Stimulated activated memory B cell treated with anti-CD40 and anti-IgM and Interleukin-4, amounts not matched to agents 10 μg/mL and 1 μg/mL and 100 μg/mL, for 72 hours (primary cell): ENCODE data around the gene BOLA2B.
"Not testable (repeated sequence)": the region's sequence is repeated elsewhere in the genome, so short reads cannot be mapped to it uniquely, and the experiment has no call there.

Source experiments
- ATAC-seq: fragments of 150-1000 bp; cut with Tn5 transposase; 2 replicates; pipeline ENCODE4 v1.10.0; 2021
- H3K27ac Mint-ChIP-seq: one replicate; pipeline ENCODE4 v1.8.0; 2022; ENCODE audit warnings: mild to moderate bottlenecking, mixed read lengths
- H3K27me3 Mint-ChIP-seq: one replicate; pipeline ENCODE4 v1.8.0; 2022; ENCODE audit warnings: mixed read lengths
- H3K36me3 Mint-ChIP-seq: one replicate; pipeline ENCODE4 v1.8.0; 2022; ENCODE audit warnings: mixed read lengths
- H3K4me1 Mint-ChIP-seq: one replicate; pipeline ENCODE4 v1.8.0; 2022; ENCODE audit warnings: mixed read lengths
- H3K4me3 Mint-ChIP-seq: one replicate; pipeline ENCODE4 v1.8.0; 2022; ENCODE audit warnings: mild to moderate bottlenecking, moderate library complexity, mixed read lengths
- H3K9me3 Mint-ChIP-seq: one replicate; pipeline ENCODE4 v1.8.0; 2022; ENCODE audit warnings: mixed read lengths

The BOLA2B gene

DNA sequence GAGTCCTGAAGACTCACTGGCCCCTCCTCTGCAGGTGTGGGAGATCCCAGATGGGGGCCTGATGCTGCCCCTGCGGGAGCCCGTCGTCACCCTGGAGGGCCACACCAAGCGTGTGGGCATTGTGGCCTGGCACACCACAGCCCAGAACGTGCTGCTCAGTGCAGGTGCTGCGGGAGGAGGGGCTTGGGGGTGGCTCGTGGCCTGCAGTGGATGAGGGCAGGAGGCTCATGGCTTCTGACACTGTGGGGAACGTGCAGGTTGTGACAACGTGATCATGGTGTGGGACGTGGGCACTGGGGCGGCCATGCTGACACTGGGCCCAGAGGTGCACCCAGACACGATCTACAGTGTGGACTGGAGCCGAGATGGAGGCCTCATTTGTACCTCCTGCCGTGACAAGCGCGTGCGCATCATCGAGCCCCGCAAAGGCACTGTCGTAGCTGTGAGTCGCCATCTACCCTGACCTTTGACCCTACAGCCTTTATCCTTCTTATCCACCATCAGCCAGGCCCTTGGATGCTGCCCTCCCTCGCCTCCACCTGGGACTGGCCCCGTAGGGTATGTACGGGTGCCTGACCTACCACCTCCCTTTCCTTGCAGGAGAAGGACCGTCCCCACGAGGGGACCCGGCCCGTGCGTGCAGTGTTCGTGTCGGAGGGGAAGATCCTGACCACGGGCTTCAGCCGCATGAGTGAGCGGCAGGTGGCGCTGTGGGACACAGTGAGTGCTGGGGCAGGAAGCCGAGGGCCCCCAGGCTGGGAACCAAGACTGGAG, 6.5 kb downstream of the BOLA2B start:
- Mint-ChIP-seq H3K4me3 (peak overlapping the region; percentile 94), H3K4me1 (peaks cover 36% of the 10 kb centered on the region), H3K9me3 (no peaks in the 10 kb centered on the region), H3K27me3 (no peaks in the 10 kb centered on the region), H3K36me3 (peaks cover 44% of the 10 kb centered on the region), H3K27ac (peak overlapping the region; percentile 98)
- ATAC-seq, result no peak

DNA sequence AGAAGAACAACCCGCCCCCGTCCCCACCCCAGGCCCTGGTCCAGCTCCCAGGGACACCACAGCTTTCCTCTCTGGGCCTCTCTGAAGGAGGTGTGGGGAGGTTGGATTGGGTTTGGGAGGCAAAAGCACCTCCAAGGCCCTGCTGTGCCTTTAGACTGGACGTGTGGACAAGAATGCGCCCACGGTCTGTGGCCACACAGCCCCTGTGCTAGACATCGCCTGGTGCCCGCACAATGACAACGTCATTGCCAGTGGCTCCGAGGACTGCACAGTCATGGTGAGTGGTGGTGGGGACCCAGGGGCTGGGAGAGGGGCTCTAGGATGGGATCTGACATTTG, 7.1 kb downstream of the BOLA2B start:
- no peak for ATAC-seq
- peak overlapping the region; percentile 94 for H3K4me3 Mint-ChIP-seq
- peaks cover 39% of the 10 kb centered on the region for H3K4me1 Mint-ChIP-seq
- H3K36me3 Mint-ChIP-seq, result peaks cover 44% of the 10 kb centered on the region
- H3K27me3 Mint-ChIP-seq, result no peaks in the 10 kb centered on the region
- peak overlapping the region; percentile 98 for H3K27ac Mint-ChIP-seq
- no peaks in the 10 kb centered on the region for H3K9me3 Mint-ChIP-seq

DNA sequence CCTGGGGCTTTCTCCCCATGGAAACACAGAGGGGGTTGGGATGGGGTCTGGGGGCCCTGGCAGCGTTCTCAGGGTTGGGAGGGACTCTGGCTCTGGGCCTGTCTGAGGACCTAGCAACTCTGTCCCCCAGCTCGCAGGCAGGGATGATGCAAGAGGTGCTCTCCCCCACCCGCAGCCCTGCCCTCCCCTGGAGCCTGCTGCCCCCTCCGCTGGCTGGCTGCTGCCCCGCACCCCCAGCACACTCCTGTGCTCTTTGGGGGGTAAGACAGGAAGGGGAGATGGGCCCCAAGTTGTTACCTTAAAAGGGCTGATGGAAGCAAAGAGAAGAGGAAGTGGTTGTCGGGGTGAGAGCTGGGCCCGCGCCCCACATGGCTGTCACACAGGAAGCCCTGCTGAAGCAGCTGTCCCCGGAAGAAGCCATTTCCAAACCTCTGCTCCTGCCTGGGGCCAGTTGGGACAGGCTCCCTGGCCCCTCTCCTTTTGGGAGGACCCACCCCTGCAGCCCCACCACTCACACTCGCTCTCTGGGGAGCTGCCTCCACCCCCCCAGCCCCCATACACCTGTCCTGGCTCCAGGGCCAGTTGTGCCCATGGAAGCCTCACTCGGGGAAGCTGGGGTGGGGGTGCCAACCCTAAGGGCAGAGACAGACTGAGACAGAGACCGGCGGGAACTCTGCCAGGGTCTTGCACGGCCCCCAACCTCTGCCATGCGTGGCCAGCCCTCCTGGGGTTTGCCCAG, 7.6 kb downstream of the BOLA2B start:
- Mint-ChIP-seq H3K27ac (peak overlapping the region; percentile 98), H3K36me3 (peaks cover 44% of the 10 kb centered on the region), H3K27me3 (no peaks in the 10 kb centered on the region), H3K9me3 (no peaks in the 10 kb centered on the region), H3K4me3 (peak overlapping the region; percentile 94), H3K4me1 (peaks cover 41% of the 10 kb centered on the region)
- ATAC-seq, result peak; percentile 65

DNA sequence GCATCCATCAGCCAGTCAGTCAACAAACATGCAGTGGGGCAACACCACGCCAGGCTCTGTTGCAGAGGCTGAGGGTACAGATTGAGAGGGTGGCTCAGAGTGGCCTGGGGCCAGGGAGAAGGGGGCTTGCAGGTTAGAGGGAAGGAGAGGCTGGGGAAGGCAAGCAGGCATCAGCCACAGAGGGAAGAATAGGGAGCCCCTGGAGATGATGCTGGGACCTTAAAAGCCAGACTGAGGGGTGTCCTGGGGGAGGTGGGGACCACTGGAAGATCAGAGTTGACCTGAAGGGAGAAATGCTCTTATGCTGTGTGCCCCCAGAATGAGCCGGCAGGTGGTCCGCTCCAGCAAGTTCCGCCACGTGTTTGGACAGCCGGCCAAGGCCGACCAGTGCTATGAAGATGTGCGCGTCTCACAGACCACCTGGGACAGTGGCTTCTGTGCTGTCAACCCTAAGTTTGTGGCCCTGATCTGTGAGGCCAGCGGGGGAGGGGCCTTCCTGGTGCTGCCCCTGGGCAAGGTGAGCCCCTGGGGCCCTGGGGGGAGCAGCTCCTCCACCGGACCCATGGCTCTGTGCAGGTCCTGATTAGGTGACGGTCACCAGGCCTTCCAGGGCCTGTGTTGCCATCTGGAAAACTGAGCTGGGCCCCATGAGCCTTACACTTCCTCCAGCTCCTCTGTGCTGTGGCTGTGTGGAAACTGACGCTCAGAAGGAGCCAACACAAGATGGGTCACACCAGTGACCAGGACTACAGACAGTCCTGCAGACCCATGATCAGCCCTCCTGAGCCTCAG, 8.4 kb downstream of the BOLA2B start:
- Mint-ChIP-seq H3K27ac (peak overlapping the region; percentile 98), H3K9me3 (no peaks in the 10 kb centered on the region), H3K27me3 (no peaks in the 10 kb centered on the region), H3K4me1 (peaks cover 45% of the 10 kb centered on the region), H3K36me3 (peaks cover 44% of the 10 kb centered on the region), H3K4me3 (peak overlapping the region; percentile 94)
- peak; percentile 0 for ATAC-seq

DNA sequence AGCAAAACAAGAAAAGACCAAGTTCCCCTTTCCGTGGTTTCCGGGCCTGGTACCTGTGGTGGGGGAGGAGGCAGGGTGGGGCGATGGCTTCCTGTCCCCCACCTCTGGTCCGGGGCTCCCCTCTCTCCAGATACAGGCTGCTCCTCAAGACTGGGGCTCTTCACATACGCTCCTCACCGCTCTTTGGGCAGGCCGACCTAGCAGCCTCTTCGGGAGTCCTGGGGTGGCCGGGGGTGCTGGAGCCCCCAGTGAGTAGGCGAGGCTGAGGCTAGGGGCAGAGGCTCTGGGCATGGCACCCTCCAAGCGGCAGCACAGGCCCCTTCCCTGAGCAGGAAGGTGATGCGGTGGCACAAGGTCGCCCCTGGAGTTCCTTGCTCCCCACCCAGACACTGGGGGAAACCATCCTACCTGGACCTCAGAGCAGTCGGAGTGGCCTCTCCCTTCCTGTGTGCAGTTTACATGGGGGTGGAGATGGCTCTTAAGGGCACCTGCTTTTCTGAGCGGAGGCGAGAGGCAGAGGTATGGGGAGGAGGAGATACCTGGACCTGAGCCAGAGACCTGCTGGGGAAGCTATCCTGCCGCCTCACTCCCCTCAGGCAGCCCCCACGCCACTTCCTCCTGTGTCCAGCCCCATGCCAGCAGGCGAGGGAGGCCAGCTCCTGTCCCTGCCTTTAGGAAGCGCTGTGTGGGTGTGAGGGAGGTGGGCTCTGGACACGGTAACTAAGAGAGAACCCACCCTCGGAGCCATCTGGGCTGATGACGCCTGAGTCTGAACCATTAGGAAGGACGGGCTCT, 9.2 kb downstream of the BOLA2B start:
- ATAC-seq, result peak; percentile 10
- H3K27me3 Mint-ChIP-seq, result no peaks in the 10 kb centered on the region
- H3K4me1 Mint-ChIP-seq, result peaks cover 45% of the 10 kb centered on the region
- peaks cover 44% of the 10 kb centered on the region for H3K36me3 Mint-ChIP-seq
- no peaks in the 10 kb centered on the region for H3K9me3 Mint-ChIP-seq
- peak overlapping the region; percentile 98 for H3K27ac Mint-ChIP-seq
- peak overlapping the region; percentile 94 for H3K4me3 Mint-ChIP-seq

DNA sequence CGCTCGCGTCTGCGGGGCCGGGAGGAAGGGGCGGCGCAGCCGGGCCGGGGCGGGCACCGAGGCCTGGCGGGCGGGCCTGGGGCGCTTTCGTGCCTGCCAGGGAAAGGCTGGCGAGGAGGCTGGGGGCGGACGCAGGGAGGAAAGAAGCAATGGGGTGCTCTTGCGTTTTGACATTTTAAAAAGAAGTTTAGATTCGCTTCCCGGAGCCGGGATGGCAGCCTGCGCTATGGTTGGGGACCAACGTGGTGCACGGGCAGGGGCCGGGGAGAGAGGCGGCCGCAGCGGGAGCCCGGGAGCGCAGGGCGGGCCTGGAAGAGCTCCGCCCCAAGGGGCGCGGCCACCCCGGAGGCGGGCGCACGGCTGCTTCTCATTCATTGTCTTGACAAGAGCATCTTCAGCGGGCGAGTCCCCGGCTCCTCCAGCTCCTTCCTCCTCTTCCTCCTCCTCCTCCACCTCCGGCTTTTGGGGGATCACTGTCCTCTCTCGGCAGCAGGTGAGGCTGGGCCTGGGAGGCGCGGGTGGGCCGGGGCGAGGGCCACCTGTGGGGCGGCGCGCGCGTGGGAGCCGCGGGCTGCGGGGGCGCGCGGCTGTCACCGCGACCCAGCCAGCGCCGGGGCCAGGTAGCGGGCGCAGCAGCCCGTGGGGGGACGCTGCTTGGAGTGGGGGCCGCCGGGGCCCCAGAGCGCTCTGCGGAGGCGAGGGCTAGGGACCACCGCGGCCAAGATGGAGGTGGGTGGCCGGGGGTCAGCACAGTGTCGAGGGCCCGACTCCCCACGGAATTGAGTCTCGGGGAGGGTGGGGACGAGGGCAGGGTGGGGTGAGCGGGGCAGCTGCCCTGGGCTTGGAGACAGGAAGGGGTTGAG, 10.0 kb downstream of the BOLA2B start, which contains the start of gene CORO1A:
TSS of gene CORO1A (plus strand) at position 370 of the 863 bp plus-strand sequence. CDS start 1,608 bp downstream, outside the sequence.
- H3K4me3 Mint-ChIP-seq, result peak within 1 kb of the TSS; percentile 94
- peaks cover 44% of the 10 kb centered on the region for H3K36me3 Mint-ChIP-seq
- H3K27me3 Mint-ChIP-seq, result no peaks in the 10 kb centered on the region
- H3K4me1 Mint-ChIP-seq, result peaks cover 45% of the 10 kb centered on the region
- no peaks in the 10 kb centered on the region for H3K9me3 Mint-ChIP-seq
- peak; percentile 82 for ATAC-seq
- peak within 1 kb of the TSS; percentile 98 for H3K27ac Mint-ChIP-seq

DNA sequence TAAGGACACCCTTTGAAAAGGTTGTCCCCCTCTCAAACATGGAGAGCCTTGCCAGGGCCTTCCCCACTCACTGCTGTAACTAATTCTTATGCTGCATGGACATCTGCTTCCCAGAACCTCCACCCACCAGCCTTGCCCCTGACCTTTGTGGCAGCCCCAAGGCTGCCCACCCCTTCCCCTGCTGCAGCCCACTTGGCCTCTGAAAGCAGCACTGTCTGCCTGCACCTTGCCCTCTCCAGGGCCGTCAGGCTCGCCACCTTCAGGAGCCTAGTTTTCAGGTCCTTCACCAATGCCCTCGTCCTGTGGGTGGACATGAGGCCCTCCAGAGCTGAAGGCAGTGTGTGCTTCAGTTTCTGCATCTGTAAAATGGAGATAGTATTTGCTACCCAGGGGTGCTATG, 12.7 kb downstream of the BOLA2B start:
- no peak for ATAC-seq
- Mint-ChIP-seq H3K9me3 (no peaks in the 10 kb centered on the region), H3K4me1 (peaks cover 26% of the 10 kb centered on the region), H3K27ac (peak overlapping the region; percentile 42), H3K27me3 (no peaks in the 10 kb centered on the region), H3K4me3 (no peak overlapping the region), H3K36me3 (peaks cover 20% of the 10 kb centered on the region)

DNA sequence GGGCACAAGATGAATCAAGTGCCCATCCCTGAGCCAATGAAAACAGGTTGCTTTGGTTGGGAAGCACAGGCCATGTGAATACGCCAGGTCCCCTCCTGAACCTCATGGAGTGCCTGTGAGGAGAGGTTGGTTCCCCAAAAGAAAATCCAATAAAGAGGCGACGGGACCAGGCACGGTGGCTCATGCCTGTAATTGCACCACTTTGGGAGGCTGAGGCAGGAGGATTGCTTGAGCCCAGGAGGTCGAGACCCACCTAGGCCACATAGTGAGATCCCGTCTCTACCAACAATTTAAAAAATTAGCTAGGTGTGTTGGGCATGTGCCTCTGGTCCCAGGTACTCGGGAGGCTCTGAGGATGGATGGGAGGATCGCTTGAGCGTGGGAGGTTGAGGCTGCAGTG, 13.5 kb downstream of the BOLA2B start:
- Mint-ChIP-seq H3K27ac (peak overlapping the region; percentile 42), H3K9me3 (no peaks in the 10 kb centered on the region), H3K4me3 (no peak overlapping the region), H3K4me1 (peaks cover 23% of the 10 kb centered on the region), H3K27me3 (no peaks in the 10 kb centered on the region), H3K36me3 (peaks cover 12% of the 10 kb centered on the region)
- no peak for ATAC-seq

DNA sequence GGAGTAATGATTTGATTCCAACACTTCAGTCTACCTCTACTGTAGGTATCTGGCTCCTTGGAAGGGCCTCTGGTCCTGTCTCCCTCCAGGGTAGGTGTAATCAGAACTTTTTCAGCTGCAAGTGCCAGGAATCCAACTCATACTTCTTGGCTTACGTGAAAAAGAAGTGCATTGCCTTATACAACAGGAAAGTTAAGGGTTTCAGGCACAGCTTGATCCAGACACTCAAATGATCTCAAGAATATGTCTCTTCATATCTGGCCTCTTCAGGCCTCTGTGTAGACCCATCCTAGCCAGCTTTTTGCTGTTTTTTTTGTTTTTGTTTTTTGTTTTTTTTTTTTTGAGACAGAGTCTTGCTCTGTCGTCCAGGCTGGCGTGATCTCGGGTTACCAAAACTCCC, 14.3 kb downstream of the BOLA2B start:
- no peaks in the 10 kb centered on the region for H3K9me3 Mint-ChIP-seq

DNA sequence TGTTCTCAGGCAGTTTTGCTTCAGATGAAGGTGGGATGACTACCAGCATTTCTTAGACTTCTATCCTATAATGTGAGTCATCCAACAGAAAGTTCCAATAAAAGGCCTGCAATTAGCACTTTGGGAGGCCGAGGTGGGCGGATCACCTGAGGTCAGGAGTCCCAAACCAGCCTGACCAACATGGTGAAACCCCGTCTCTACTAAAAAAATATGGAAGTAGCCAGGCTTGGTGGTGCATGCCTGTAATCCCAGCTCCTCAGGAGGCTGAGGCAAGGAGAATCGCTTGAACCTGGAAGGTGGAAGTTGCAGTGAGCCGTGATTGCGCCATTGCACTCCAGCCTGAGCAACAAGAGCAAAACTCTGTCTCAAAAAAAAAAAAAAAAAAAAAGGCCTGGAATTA, 16.6 kb downstream of the BOLA2B start:
- H3K27me3 Mint-ChIP-seq, H3K4me1 Mint-ChIP-seq, ATAC-seq, H3K4me3 Mint-ChIP-seq, H3K27ac Mint-ChIP-seq, H3K9me3 Mint-ChIP-seq, H3K36me3 Mint-ChIP-seq: not testable (repeated sequence)

More for the DNA sequence above, 14.3 kb downstream of the BOLA2B start:
- peaks cover 5% of the 10 kb centered on the region for H3K36me3 Mint-ChIP-seq
- H3K4me3 Mint-ChIP-seq, result no peak overlapping the region
- ATAC-seq, result no peak
- peaks cover 18% of the 10 kb centered on the region for H3K4me1 Mint-ChIP-seq
- H3K27me3 Mint-ChIP-seq, result no peaks in the 10 kb centered on the region
- peak overlapping the region; percentile 42 for H3K27ac Mint-ChIP-seq

DNA sequence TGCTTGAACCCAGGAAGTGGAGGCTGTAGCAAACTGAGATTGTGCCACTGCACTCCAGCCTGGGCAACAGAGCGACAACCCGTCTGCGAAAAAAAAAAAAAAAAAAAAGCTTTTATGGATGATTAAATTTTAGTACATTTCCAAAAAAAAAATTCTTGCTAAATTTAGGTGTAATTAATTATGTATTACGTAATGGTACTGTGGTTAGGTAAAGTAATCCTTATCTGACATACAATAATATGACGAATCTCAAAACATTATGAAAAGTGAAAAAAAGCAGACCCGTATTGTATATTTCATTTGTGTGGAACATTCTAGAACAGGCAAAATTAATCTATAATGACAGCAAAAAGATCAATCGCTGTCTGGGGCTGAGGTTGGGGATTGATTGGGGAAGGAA, 20.4 kb downstream of the BOLA2B start:
- Mint-ChIP-seq H3K36me3 (no peaks in the 10 kb centered on the region), H3K27ac (no peak overlapping the region), H3K27me3 (no peaks in the 10 kb centered on the region), H3K4me1 (no peaks in the 10 kb centered on the region), H3K4me3 (no peak overlapping the region), H3K9me3 (no peaks in the 10 kb centered on the region)
- ATAC-seq, result no peak

DNA sequence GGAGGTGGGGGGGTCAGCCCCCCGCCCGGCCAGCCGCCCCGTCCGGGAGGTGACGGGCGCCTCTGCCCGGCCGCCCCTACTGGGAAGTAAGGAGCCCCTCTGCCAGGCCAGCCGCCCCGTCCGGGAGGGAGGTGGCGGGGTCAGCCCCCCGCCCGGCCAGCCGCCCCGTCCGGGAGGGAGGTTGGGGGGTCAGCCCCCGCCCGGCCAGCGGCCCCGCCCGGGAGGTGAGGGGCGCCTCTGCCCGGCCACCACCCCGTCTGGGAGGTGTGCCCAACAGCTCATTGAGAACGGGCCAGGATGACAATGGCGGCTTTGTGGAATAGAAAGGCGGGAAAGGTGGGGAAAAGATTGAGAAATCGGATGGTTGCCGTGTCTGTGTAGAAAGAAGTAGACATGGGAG, 23.3 kb downstream of the BOLA2B start:
- not testable (repeated sequence) for ATAC-seq, H3K4me3 Mint-ChIP-seq, H3K27ac Mint-ChIP-seq, H3K27me3 Mint-ChIP-seq, H3K9me3 Mint-ChIP-seq, H3K36me3 Mint-ChIP-seq
- peaks cover 26% of the 10 kb centered on the region for H3K4me1 Mint-ChIP-seq

DNA sequence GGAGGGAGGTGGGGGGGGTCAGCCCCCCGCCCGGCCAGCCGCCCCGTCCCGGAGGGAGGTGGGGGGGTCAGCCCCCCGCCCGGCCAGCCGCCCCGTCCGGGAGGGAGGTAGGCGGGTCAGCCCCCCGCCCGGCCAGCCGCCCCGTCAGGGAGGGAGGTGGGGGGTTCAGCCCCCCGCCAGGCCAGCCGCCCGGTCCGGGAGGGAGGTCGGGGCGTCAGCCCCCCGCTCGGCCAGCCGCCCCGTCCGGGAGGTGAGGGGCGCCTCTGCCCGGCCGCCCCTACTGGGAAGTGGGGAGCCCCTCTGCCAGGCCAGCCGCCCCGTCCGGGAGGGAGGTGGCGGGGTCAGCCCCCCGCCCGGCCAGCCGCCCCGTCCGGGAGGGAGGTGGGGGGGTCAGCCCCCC, 24.1 kb downstream of the BOLA2B start:
- not testable (repeated sequence) for H3K36me3 Mint-ChIP-seq

DNA sequence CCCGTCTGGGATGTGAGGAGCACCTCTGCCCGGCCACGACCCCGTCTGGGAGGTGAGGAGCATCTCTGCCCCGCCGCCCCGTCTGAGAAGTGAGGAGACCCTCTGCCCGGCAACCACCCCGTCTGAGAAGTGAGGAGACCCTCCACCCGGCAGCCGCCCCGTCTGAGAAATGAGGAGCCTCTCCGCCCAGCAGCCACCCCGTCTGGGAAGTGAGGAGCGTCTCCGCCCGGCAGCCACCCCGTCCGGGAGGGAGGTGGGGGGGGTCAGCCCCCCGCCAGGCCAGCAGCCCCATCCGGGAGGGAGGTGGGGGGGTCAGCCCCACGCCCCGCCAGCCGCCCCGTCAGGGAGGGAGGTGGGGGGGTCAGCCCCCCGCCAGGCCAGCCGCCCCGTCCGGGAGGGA, 24.7 kb downstream of the BOLA2B start:
- not testable (repeated sequence) for H3K36me3 Mint-ChIP-seq, H3K9me3 Mint-ChIP-seq, ATAC-seq, H3K4me3 Mint-ChIP-seq, H3K27ac Mint-ChIP-seq, H3K27me3 Mint-ChIP-seq
- peaks cover 32% of the 10 kb centered on the region for H3K4me1 Mint-ChIP-seq

More for the DNA sequence above, 24.1 kb downstream of the BOLA2B start:
- ATAC-seq, H3K27ac Mint-ChIP-seq, H3K4me3 Mint-ChIP-seq, H3K27me3 Mint-ChIP-seq, H3K9me3 Mint-ChIP-seq: not testable (repeated sequence)
- H3K4me1 Mint-ChIP-seq, result peaks cover 32% of the 10 kb centered on the region
